AG04450 (cell line): ENCODE measurements around the gene DEFB132. TPM values are rescaled to one million over a fixed set of nuclear protein-coding genes. Genes with fewer than 3 reads are reported as not detected.

Experiments used
- CTCF ChIA-PET: fragments of 300-600, 350-600 bp; formaldehyde crosslinking; extraction: SDS; loops from one replicate; lab custom pipeline; 2022; ENCODE audit warnings: antibody characterized with exemption, inconsistent platforms; lab: Charles Lee
- POLR2A ChIA-PET: fragments of 350-600 bp; formaldehyde crosslinking; extraction: SDS; loops from one replicate; lab custom pipeline; 2021; ENCODE audit warnings: antibody characterized with exemption, inconsistent platforms; lab: Yijun Ruan, JAX
- DNase-seq: peaks from one replicate; pipeline ENCODE4 v3.0.0-alpha.2; 2011; ENCODE audit warnings: low read depth, low spot score
- H3K27ac ChIP-seq: one replicate; pipeline ENCODE4 v1.5.1; 2012; ENCODE audit warnings: low read depth, low read length, control low read depth
- H3K27me3 ChIP-seq: one replicate; pipeline ENCODE4 v1.6.0; 2012; ENCODE audit warnings: low read length; ENCODE audit not compliant: control insufficient read depth, insufficient read depth
- H3K4me3 ChIP-seq: 2 replicates; pipeline ENCODE4 v1.5.1; 2011; ENCODE audit warnings: mild to moderate bottlenecking, low read depth, low read length, control low read depth
- H3K9me3 ChIP-seq: 2 replicates; pipeline ENCODE4 v1.5.1; 2012; ENCODE audit warnings: low read length; ENCODE audit not compliant: control insufficient read depth, insufficient read depth
- polyA plus RNA-seq: library from polyadenylated mRNA; depleted of rRNA; stranded (reverse); fragments of >200 nt; gene quantifications from 2 replicates; pipeline ENCODE4 v1.2.3, GENCODE V29; 2011
- TF ChIP-seq, protein P1 (sequence below): IDR thresholded peaks from 2 replicates; pipeline ENCODE4 v1.5.1; 2011; ENCODE audit warnings: low read depth, low read length, control low read depth, inconsistent platforms

The DEFB132 gene
- polyA plus RNA-seq, 1 experiment, result not detected

GRCh38 chr20:284172-284571 is 26.6 kb downstream of the DEFB132 start:
- ChIA-PET POLR2A (no interaction called here), CTCF (interaction anchor here (1.4 kb wide), 1 partner anchor 17 kb away, joined by 4 read pairs; no protein-coding TSS in a partner anchor)
- Histone ChIP-seq H3K27ac (no peak overlapping the region), H3K4me3 (no peak overlapping the region), H3K9me3 (no peaks in the 10 kb centered on the region; the same call in 1 of the 2 replicates), H3K27me3 (no peaks in the 10 kb centered on the region)
- no peak for DNase-seq
- TF ChIP-seq, protein P1, sequence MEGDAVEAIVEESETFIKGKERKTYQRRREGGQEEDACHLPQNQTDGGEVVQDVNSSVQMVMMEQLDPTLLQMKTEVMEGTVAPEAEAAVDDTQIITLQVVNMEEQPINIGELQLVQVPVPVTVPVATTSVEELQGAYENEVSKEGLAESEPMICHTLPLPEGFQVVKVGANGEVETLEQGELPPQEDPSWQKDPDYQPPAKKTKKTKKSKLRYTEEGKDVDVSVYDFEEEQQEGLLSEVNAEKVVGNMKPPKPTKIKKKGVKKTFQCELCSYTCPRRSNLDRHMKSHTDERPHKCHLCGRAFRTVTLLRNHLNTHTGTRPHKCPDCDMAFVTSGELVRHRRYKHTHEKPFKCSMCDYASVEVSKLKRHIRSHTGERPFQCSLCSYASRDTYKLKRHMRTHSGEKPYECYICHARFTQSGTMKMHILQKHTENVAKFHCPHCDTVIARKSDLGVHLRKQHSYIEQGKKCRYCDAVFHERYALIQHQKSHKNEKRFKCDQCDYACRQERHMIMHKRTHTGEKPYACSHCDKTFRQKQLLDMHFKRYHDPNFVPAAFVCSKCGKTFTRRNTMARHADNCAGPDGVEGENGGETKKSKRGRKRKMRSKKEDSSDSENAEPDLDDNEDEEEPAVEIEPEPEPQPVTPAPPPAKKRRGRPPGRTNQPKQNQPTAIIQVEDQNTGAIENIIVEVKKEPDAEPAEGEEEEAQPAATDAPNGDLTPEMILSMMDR, result no peak

- Histone ChIP-seq H3K9me3 (no peaks in the 10 kb centered on the region), H3K27ac (no peak overlapping the region), H3K4me3 (no peak overlapping the region), H3K27me3 (no peaks in the 10 kb centered on the region)
- ChIA-PET CTCF (no interaction called here), POLR2A (no interaction called here)
- DNase-seq, result no peak
- TF ChIP-seq, protein P1, result no peak
These were observed 29.0 kb downstream of the DEFB132 start for GRCh38 chr20:286508-286907.

- Histone ChIP-seq H3K27ac (no peak overlapping the region), H3K4me3 (peak overlapping the region; percentile 96), H3K9me3 (no peaks in the 10 kb centered on the region), H3K27me3 (no peaks in the 10 kb centered on the region)
- CTCF ChIA-PET, result interaction anchor here (0.6 to 0.7 kb wide), 2 partner anchors 23 to 41 kb away, joined by 3 read pairs; no protein-coding TSS in a partner anchor
- DNase-seq, result no peak
- TF ChIP-seq, protein P1, result no peak
- POLR2A ChIA-PET, result no interaction called here
These were observed 31.6 kb downstream of the DEFB132 start for GRCh38 chr20:288956-289692.

- CTCF ChIA-PET, result interaction anchor here (0.6 to 0.7 kb wide), 2 partner anchors 23 to 41 kb away, joined by 3 read pairs; no protein-coding TSS in a partner anchor
- no peaks in the 10 kb centered on the region for H3K9me3 ChIP-seq
- TF ChIP-seq, protein P1, result no peak
- no peak overlapping the region for H3K27ac ChIP-seq
- DNase-seq, result no peak
- POLR2A ChIA-PET, result no interaction called here
- H3K27me3 ChIP-seq, result no peaks in the 10 kb centered on the region
- H3K4me3 ChIP-seq, result peak overlapping the region; percentile 96
These were observed 32.2 kb downstream of the DEFB132 start for GRCh38 chr20:289693-290083.

DNA sequence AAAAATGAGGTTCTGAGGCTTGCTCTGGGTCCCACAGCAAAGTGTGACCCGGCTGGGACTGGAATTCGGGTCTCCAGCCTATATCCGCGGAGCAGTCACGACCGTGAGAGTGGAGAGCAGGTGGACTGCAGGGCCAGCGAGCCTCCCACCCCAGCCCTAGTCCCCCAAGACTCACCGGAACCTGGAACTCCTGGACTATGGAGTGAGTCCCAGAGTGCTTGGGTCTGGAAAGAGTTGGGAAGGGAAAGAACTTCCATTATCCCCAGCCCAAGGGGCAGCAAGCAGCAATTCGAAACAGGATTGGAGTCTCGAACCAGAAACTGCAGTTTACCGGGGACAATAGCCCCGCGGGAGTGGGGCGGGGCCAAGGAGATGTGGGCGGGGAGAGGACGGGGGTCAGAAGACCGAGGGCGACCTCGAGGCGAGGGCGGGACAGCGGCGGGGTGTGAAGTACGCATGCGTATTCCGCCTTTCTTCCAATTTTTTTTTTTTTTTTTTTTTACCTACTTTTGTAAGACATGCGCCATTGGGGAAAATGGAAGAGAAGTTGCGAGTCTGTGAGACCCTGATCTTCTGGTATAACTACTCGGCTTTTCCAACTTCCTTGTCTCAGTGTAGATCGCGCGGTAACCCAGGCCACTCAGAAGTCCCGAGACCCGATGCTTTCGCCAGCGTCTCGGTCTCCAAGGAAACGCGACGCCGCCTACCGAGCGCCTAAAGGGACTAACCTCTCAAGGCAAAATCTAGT is 32.7 kb downstream of the DEFB132 start, which contains the start of gene C20orf96:
Gene C20orf96 (minus strand): TSS at position 667 of the 748 bp plus-strand sequence. CDS start 140 bp downstream, at position 527.
- Histone ChIP-seq H3K4me3 (peak within 1 kb of the TSS; percentile 96), H3K9me3 (no peaks in the 10 kb centered on the region), H3K27ac (peak within 1 kb of the TSS; percentile 82), H3K27me3 (no peaks in the 10 kb centered on the region)
- POLR2A ChIA-PET, result no interaction called here
- TF ChIP-seq, protein P1, result peak; percentile 73
- CTCF ChIA-PET, result no interaction called here
- peak; percentile 78 for DNase-seq
